A549 (cell line): Measurements from ENCODE around the gene SMIM33.

Source experiments
- CBX2 ChIP-seq: fragments of 200-600 bp; sonication (generic); IDR thresholded peaks from 2 replicates; pipeline ENCODE4 v1.6.1; 2016; ENCODE audit warnings: low read depth, mild to moderate bottlenecking, borderline replicate concordance
- CEBPB ChIP-seq, 2 experiments: fragments of >200 bp in 1 of 2; sonication (Bioruptor Twin) in 1 of 2; formaldehyde crosslinking in 1 of 2; IDR thresholded peaks; 2 replicates each; pipeline ENCODE4 v1.6.1; 2012 to 2016
- POLR2A ChIP-seq: IDR thresholded peaks from 2 replicates; pipeline ENCODE4 v1.6.1; 2012; ENCODE audit warnings: mild to moderate bottlenecking, low read length
- RAD21 ChIP-seq, 2 experiments: fragments of >200 bp in 1 of 2; sonication (Bioruptor Twin) in 1 of 2; formaldehyde crosslinking in 1 of 2; IDR thresholded peaks in 1 of 2; conservative IDR thresholded peaks in 1 of 2; 2 replicates in 1 of 2; 3 replicates in 1 of 2; pipeline ENCODE4 v1.6.1; 2012 to 2018; ENCODE audit warnings: inconsistent platforms in 1 of 2
- SMC3 ChIP-seq: fragments of >200 bp; sonication (Bioruptor Twin); formaldehyde crosslinking; IDR thresholded peaks from 3 replicates; pipeline ENCODE4 v1.6.1; 2018; ENCODE audit warnings: inconsistent platforms
- TF ChIP-seq, protein P1 (sequence below): fragments of >200 bp; sonication (Bioruptor Twin); formaldehyde crosslinking; IDR thresholded peaks from 3 replicates; pipeline ENCODE4 v1.5.1; 2016
- TF ChIP-seq, protein P2 (sequence below): IDR thresholded peaks from 2 replicates; pipeline ENCODE4 v1.6.1; 2012
- TF ChIP-seq, protein P3 (sequence below): fragments of 200-600 bp; sonication (generic); IDR thresholded peaks from 2 replicates; pipeline ENCODE4 v1.6.1; 2016; ENCODE audit warnings: antibody characterized with exemption, mild to moderate bottlenecking, moderate library complexity

DNA sequence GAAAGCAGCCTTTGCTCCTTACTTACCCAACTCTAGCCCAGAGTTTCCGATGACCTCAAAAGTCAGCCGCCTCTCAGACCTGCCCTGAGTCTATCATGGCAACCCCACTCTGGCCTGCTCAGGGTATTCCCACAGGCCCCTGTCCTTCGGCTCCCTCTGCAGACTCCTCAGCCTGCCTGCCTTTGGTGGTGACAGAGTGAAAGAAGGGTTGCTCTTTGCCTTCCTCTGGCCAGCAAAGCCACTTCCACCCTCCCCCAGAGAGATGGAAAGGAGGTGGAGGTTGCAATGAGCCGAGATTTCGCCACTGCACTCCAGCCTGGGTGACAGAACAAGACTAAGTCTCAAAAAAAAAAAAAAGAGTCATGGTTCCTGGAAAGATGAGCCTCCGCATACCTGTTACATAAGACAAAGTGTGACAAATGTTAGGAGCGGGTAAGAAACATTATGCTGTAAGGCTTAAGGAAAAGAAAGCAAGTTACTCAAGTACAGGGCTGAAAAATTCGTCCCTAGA lies 2.3 kb upstream of the SMIM33 start:
- TF ChIP-seq, protein P1, sequence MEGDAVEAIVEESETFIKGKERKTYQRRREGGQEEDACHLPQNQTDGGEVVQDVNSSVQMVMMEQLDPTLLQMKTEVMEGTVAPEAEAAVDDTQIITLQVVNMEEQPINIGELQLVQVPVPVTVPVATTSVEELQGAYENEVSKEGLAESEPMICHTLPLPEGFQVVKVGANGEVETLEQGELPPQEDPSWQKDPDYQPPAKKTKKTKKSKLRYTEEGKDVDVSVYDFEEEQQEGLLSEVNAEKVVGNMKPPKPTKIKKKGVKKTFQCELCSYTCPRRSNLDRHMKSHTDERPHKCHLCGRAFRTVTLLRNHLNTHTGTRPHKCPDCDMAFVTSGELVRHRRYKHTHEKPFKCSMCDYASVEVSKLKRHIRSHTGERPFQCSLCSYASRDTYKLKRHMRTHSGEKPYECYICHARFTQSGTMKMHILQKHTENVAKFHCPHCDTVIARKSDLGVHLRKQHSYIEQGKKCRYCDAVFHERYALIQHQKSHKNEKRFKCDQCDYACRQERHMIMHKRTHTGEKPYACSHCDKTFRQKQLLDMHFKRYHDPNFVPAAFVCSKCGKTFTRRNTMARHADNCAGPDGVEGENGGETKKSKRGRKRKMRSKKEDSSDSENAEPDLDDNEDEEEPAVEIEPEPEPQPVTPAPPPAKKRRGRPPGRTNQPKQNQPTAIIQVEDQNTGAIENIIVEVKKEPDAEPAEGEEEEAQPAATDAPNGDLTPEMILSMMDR = no peak
- TF ChIP-seq, protein P2, sequence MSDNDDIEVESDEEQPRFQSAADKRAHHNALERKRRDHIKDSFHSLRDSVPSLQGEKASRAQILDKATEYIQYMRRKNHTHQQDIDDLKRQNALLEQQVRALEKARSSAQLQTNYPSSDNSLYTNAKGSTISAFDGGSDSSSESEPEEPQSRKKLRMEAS = no peak
- TF ChIP-seq POLR2A (no peak), CBX2 (no peak), CEBPB (IDR thresholded peaks at IDR 0.05) (no peak), RAD21 (conservative IDR thresholded peaks at IDR 0.05 in 1 of 2, IDR thresholded peaks at IDR 0.05 in 1 of 2) (no peak), SMC3 (no peak)
- TF ChIP-seq, protein P3, sequence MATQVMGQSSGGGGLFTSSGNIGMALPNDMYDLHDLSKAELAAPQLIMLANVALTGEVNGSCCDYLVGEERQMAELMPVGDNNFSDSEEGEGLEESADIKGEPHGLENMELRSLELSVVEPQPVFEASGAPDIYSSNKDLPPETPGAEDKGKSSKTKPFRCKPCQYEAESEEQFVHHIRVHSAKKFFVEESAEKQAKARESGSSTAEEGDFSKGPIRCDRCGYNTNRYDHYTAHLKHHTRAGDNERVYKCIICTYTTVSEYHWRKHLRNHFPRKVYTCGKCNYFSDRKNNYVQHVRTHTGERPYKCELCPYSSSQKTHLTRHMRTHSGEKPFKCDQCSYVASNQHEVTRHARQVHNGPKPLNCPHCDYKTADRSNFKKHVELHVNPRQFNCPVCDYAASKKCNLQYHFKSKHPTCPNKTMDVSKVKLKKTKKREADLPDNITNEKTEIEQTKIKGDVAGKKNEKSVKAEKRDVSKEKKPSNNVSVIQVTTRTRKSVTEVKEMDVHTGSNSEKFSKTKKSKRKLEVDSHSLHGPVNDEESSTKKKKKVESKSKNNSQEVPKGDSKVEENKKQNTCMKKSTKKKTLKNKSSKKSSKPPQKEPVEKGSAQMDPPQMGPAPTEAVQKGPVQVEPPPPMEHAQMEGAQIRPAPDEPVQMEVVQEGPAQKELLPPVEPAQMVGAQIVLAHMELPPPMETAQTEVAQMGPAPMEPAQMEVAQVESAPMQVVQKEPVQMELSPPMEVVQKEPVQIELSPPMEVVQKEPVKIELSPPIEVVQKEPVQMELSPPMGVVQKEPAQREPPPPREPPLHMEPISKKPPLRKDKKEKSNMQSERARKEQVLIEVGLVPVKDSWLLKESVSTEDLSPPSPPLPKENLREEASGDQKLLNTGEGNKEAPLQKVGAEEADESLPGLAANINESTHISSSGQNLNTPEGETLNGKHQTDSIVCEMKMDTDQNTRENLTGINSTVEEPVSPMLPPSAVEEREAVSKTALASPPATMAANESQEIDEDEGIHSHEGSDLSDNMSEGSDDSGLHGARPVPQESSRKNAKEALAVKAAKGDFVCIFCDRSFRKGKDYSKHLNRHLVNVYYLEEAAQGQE = no peak
